NOMO-1 treated with dmso at 0.1 percent for 144 hours (cell line): Measurements from ENCODE around the gene PKHD1.

Experiments
- DNase-seq: peaks from one replicate; lab custom pipeline; 2025; ENCODE audit not compliant: unreplicated experiment; lab: John Stamatoyannopoulos, UW

PKHD1 gene

GRCh38 chr6:51717477-51717876 lies 369.9 kb downstream of the PKHD1 start:
- DNase-seq = no peak

- DNase-seq = no peak
Measured at GRCh38 chr6:51711876-51712275, 375.5 kb downstream of the PKHD1 start.

- DNase-seq = no peak
Measured at GRCh38 chr6:51706086-51706485, 381.3 kb downstream of the PKHD1 start.

GRCh38 chr6:51704932-51705540 lies 382.4 kb downstream of the PKHD1 start:
- DNase-seq = no peak

GRCh38 chr6:51702851-51703250 lies 384.6 kb downstream of the PKHD1 start:
- no peak for DNase-seq

- no peak for DNase-seq
Measured at GRCh38 chr6:51684603-51685002, 402.8 kb downstream of the PKHD1 start.

- DNase-seq = no peak
Measured at GRCh38 chr6:51684038-51684437, 403.4 kb downstream of the PKHD1 start.

- no peak for DNase-seq
Measured at GRCh38 chr6:51678905-51679620, 408.4 kb downstream of the PKHD1 start.

GRCh38 chr6:51678274-51678673 lies 409.1 kb downstream of the PKHD1 start:
- no peak for DNase-seq

- DNase-seq = no peak
Measured at GRCh38 chr6:51675922-51676275, 411.5 kb downstream of the PKHD1 start.

GRCh38 chr6:51675020-51675921 lies 412.1 kb downstream of the PKHD1 start:
- no peak for DNase-seq

- DNase-seq = no peak
Measured at GRCh38 chr6:51663525-51663924, 423.9 kb downstream of the PKHD1 start.

GRCh38 chr6:51660767-51661166 lies 426.6 kb downstream of the PKHD1 start:
- no peak for DNase-seq

- no peak for DNase-seq
Measured at GRCh38 chr6:51657491-51657890, 429.9 kb downstream of the PKHD1 start.

GRCh38 chr6:51655517-51655916 lies 431.9 kb downstream of the PKHD1 start:
- DNase-seq = no peak

- DNase-seq = no peak
Measured at GRCh38 chr6:51654647-51655046, 432.8 kb downstream of the PKHD1 start.

- no peak for DNase-seq
Measured at GRCh38 chr6:51651132-51651817, 436.1 kb downstream of the PKHD1 start.

- no peak for DNase-seq
Measured at GRCh38 chr6:51648774-51649173, 438.6 kb downstream of the PKHD1 start.

GRCh38 chr6:51648236-51648635 lies 439.2 kb downstream of the PKHD1 start:
- DNase-seq = no peak

GRCh38 chr6:51644426-51644825 lies 443.0 kb downstream of the PKHD1 start:
- no peak for DNase-seq

GRCh38 chr6:51640021-51640420 lies 447.4 kb downstream of the PKHD1 start:
- no peak for DNase-seq
